Activated CD4-positive, alpha-beta T cell treated with anti-CD3 and anti-CD28 coated beads for 36 hours (primary cell): ENCODE data around the gene KIF26B. TPM values are rescaled to one million over a fixed set of nuclear protein-coding genes. Genes with fewer than 3 reads are reported as not detected.

Experiments
- ATAC-seq: fragments of 200-7000 bp; cut with Tn5 transposase; one replicate; pipeline ENCODE4 v1.10.0; 2021; ENCODE audit warnings: mild to moderate bottlenecking, moderate library complexity
- CTCF ChIA-PET: fragments of 350-600 bp; sonication (Branson Sonifier 250); formaldehyde crosslinking; loops from one replicate; lab custom pipeline; 2021; ENCODE audit warnings: antibody characterized with exemption; lab: Charles Lee
- POLR2A ChIA-PET: fragments of 350-600 bp; sonication (Branson Sonifier 250); formaldehyde crosslinking; loops from one replicate; lab custom pipeline; 2021; ENCODE audit warnings: antibody characterized with exemption, inconsistent platforms; lab: Charles Lee
- DNase-seq: peaks from one replicate; pipeline ENCODE4 v3.0.0-alpha.2; 2020
- H3K27ac Mint-ChIP-seq: one replicate; pipeline ENCODE4 v1.8.0; 2021; ENCODE audit warnings: mixed read lengths
- H3K27me3 Mint-ChIP-seq: one replicate; pipeline ENCODE4 v1.8.0; 2021; ENCODE audit warnings: mixed read lengths
- H3K36me3 Mint-ChIP-seq: one replicate; pipeline ENCODE4 v1.8.0; 2021; ENCODE audit warnings: low read depth, mixed read lengths
- H3K4me1 Mint-ChIP-seq: one replicate; pipeline ENCODE4 v1.8.0; 2021; ENCODE audit warnings: mixed read lengths
- H3K4me3 Mint-ChIP-seq: one replicate; pipeline ENCODE4 v1.8.0; 2021; ENCODE audit warnings: mild to moderate bottlenecking, moderate library complexity, mixed read lengths
- H3K9me3 Mint-ChIP-seq: one replicate; pipeline ENCODE4 v1.8.0; 2021; ENCODE audit warnings: low read depth, mixed read lengths
- intact Hi-C, 2 experiments: fragments of 100-400 bp; cut with DNase I in 1 of 2; cut with micrococcal nuclease in 1 of 2; formaldehyde crosslinking; loops; one replicate each; pipeline versions ENCODE4 v1.14.2 to v1.15.1; 2022 to 2024; cut with DNase I, micrococcal nuclease
- total RNA-seq, 2 experiments: library from RNA; stranded (reverse); gene quantifications; one replicate each; pipeline ENCODE4 v1.2.3, GENCODE V29; 2021

Gene KIF26B
- total RNA-seq, 2 experiments from 2014 or later: 0.16 to 0.23 TPM

DNA sequence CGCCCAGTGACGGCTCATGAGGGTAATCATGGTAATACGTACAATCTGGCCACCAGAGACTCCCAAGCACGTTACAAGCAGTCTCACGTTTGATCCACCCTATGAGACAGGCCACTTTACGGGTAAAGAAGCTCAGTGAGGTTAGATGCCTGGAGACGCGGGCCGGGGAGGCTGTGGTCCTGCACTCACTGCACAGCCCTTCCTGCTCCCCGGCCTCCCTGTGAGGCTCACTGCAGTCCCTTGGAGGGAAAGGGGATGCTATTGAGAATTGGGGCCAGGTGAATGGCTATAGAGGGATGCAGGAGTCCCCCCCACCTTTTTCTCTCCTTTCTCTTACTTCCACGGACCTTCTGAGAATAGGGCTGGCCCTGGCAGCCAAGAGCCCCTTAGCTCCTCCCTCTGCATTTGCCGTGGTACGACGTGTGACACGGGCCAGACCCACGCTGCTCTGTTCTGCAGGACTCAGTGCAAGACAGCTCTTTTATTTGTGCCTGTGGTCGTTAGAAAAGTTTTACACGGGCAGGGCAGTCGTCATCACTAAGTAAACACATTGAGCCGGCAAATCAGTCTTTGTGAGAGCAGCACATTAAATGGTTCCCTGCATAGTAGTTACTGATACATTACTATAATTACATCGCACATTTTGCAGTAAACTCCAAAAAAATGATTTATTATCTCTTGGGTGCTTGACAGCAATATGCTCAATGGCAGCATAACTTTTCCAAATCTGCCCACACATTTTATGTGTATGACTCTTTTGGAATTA is 18.8 kb downstream of the KIF26B start:
- CTCF ChIA-PET: interaction anchor here (1.6 kb wide), 1 partner anchor 17 kb away, joined by 4 read pairs; no protein-coding TSS in a partner anchor
- DNase-seq: no peak
- Mint-ChIP-seq H3K27ac (no peak overlapping the region), H3K9me3 (no peaks in the 10 kb centered on the region), H3K4me3 (no peak overlapping the region), H3K36me3 (no peaks in the 10 kb centered on the region), H3K4me1 (no peaks in the 10 kb centered on the region), H3K27me3 (peaks cover 15% of the 10 kb centered on the region)
- intact Hi-C loops: no loop called here
- POLR2A ChIA-PET: no interaction called here
- no peak for ATAC-seq

DNA sequence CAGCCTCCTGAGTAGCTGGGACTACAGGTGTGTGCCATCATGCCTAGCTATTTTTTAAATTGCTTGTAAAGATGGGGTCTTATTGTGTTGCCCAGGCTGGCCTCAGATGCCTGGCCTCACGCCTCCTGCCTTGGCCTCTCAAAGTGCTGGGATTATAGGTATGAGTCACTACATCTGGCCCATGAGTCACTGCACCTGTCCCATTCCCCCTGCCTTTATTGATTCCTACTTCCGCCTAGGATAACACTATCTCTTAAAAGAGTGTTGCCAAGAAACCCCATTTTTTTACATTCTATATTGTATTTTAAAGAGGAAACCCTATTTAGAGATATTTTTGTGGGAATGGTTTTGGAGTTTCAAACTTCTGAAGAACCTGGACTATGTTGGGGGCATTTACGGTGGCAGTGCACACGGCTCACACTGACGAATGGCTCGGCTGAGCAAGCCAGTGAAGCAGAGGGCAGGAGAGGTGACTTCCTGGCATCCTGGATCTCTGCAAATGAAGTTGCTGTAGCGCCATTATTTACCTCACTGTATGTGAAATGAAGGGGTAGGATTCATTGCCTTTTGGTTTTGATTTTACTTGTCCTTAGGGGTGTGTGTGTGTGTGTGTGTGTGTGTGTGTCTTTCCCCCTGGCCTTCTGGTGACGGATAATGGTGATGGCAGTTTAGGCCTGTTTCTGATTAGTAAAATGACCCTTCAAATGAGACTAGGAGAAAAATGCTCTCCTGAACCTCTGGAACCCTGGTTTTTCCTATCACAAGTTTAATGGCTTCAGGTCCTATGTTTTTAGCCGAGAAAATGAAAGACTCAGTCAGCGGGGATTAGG is 22.5 kb downstream of the KIF26B start:
- Mint-ChIP-seq H3K4me1 (no peaks in the 10 kb centered on the region), H3K9me3 (no peaks in the 10 kb centered on the region)
- CTCF ChIA-PET: interaction anchor here (0.7 to 1.1 kb wide), 3 partner anchors 21 to 418 kb away, joined by 3 read pairs; no protein-coding TSS in a partner anchor

DNA sequence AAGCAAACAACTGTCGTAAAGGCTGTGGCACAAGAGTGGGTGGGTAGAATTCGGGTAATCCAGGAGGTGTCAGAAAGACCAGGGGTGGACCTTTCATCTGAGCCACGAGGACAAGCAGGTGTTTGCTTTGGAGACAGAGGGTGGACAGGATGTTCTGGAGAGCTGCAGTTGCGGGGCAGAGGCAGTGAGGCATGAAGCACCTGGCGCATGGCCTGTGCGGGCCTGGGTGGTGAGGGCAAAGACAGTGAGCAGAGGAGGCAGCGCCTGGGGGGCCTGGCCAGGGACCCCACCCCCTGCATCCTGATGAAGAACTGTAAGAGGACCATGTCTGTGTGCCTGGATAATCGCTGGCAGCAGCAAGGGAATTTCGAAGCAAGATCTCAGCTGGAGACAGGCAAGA is 24.9 kb downstream of the KIF26B start:
- no peaks in the 10 kb centered on the region for H3K9me3 Mint-ChIP-seq
- no peak for ATAC-seq
- no peaks in the 10 kb centered on the region for H3K27me3 Mint-ChIP-seq
- H3K36me3 Mint-ChIP-seq: no peaks in the 10 kb centered on the region
- no peak overlapping the region for H3K27ac Mint-ChIP-seq
- H3K4me1 Mint-ChIP-seq: no peaks in the 10 kb centered on the region
- ChIA-PET CTCF (no interaction called here), POLR2A (no interaction called here)
- intact Hi-C loops: no loop called here
- no peak for DNase-seq
- H3K4me3 Mint-ChIP-seq: no peak overlapping the region

More for the DNA sequence above, 22.5 kb downstream of the KIF26B start:
- ATAC-seq (no peak), DNase-seq (no peak)
- no peaks in the 10 kb centered on the region for H3K36me3 Mint-ChIP-seq
- no peak overlapping the region for H3K27ac Mint-ChIP-seq
- intact Hi-C loops: no loop called here
- H3K4me3 Mint-ChIP-seq: no peak overlapping the region
- POLR2A ChIA-PET: no interaction called here
- no peaks in the 10 kb centered on the region for H3K27me3 Mint-ChIP-seq

DNA sequence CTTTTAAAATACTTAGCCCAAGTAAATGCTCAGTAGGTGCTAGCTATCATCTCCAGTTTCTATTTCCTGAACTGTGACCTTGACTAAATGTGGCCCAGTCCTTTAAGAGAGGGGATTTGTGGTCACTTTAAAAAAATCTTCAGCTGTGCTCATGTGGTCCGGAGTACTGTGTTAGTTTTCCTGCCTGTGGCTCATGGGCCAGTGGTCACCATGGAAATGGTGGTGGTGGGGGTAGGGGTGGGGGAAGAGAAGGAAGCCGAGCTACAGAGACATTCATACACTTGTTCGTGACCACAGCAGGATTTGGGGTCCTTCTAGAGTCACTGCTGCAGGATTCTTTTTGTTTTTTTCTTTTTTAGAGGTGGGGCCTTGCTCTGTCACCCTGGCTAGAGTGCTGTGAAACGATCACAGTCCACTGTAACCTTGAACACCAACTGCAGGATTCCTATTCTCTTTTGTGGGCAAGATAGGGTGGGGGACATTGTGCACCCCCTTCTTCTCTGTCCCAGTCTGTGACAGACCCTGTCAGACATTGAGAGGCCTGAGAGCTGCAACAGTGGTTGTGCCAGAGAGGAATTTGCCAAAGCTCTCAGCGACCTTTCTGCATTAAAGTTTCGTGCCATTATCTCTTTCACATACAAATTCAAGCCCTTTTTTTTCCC is 25.8 kb downstream of the KIF26B start:
- H3K36me3 Mint-ChIP-seq: no peaks in the 10 kb centered on the region
- no peaks in the 10 kb centered on the region for H3K4me1 Mint-ChIP-seq
- ChIA-PET POLR2A (no interaction called here), CTCF (interaction anchor here (0.7 kb wide), 1 partner anchor 131 kb away, joined by 3 read pairs; no protein-coding TSS in a partner anchor)
- intact Hi-C loops: no loop called here
- H3K4me3 Mint-ChIP-seq: no peak overlapping the region
- no peaks in the 10 kb centered on the region for H3K27me3 Mint-ChIP-seq
- no peak overlapping the region for H3K27ac Mint-ChIP-seq
- ATAC-seq (no peak), DNase-seq (no peak)
- H3K9me3 Mint-ChIP-seq: no peaks in the 10 kb centered on the region

DNA sequence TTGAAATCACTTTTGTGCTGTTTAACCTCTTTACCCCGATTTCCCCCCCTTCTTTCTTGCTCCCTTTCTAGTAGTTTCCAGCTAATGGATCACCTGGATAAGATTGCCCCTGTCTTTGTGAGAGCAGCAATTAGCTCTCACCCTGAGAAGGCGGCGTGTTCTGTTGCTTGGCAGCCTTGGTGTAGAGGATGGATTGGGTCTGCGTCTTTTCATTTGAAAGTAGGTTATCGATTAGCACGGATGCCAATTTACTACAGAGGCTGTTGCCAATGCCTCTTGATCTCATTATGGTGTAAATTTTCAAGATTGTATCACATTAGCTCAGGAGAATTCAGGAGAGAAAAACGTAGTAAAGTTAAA is 26.4 kb downstream of the KIF26B start:
- ChIA-PET CTCF (no interaction called here), POLR2A (no interaction called here)
- no peaks in the 10 kb centered on the region for H3K4me1 Mint-ChIP-seq
- H3K4me3 Mint-ChIP-seq: no peak overlapping the region
- intact Hi-C loops: no loop called here
- no peaks in the 10 kb centered on the region for H3K36me3 Mint-ChIP-seq
- H3K27ac Mint-ChIP-seq: no peak overlapping the region
- H3K27me3 Mint-ChIP-seq: no peaks in the 10 kb centered on the region
- ATAC-seq (no peak), DNase-seq (no peak)
- H3K9me3 Mint-ChIP-seq: no peaks in the 10 kb centered on the region

DNA sequence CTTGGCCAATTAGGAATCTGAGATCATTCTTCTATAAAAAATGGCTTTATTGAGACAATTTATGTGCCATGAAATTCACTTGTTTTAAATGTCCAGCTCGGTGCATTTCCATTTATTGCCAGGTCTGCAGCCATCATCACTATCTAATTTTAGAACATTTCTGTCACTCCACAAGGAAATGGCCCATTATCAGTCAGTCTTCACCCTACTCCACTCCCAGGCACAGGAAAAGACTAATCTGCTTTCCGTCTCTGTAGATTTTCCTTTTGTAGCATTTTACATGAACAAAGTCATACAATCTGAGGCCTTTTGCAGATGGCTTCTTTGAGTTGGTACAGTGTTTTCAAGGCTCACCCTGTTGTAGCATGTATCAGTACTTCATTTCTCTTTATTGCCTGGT is 27.2 kb downstream of the KIF26B start:
- Mint-ChIP-seq H3K27me3 (peaks cover under 1% of the 10 kb centered on the region), H3K9me3 (no peaks in the 10 kb centered on the region), H3K36me3 (no peaks in the 10 kb centered on the region), H3K4me1 (no peaks in the 10 kb centered on the region), H3K27ac (no peak overlapping the region), H3K4me3 (no peak overlapping the region)
- intact Hi-C loops: no loop called here
- ATAC-seq (no peak), DNase-seq (no peak)
- CTCF ChIA-PET: no interaction called here
- POLR2A ChIA-PET: no interaction called here

DNA sequence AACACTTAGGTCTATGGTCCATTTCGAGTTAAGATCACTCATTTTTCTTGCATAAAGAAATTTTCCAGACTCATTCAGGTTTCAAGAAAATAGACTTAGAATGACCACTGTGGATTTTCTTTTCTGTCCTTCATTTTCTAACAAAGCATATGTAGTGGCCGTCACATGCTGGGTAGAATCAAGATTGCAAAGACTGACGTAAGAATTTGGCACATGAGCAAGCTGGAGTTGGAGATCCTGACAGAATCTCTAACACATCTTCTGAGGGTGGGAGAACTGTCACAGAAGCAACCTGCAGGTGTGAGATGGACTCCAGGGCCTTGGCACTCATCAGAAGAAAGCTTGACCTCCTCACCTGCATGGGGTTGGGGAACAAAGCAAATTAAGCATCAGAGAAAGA is 28.6 kb downstream of the KIF26B start:
- POLR2A ChIA-PET: no interaction called here
- intact Hi-C loops: no loop called here

DNA sequence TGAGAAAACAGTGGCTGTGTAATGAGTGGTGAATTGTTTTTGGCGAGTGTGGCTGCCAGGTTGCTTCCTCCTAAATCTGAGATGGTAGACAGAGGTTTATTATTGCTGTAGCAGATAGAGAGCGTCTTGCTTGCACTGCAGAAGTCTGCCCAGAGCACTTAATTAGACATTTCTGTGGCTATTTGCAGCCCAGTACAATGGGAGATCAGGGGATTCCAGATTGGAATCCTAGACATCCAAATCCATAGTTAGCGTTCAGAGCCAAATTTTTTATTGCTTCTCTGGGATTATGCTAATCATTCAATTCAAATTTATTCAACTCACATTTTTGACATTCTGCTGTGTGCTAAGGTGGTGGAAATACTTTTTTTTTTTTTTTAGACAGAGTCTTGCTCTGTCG is 30.0 kb downstream of the KIF26B start:
- Mint-ChIP-seq H3K27ac (no peak overlapping the region), H3K36me3 (no peaks in the 10 kb centered on the region), H3K27me3 (peaks cover 12% of the 10 kb centered on the region), H3K4me1 (no peaks in the 10 kb centered on the region), H3K4me3 (no peak overlapping the region), H3K9me3 (no peaks in the 10 kb centered on the region)
- intact Hi-C loops: no loop called here
- ChIA-PET POLR2A (no interaction called here), CTCF (no interaction called here)
- ATAC-seq (no peak), DNase-seq (no peak)

More for the DNA sequence above, 28.6 kb downstream of the KIF26B start:
- Mint-ChIP-seq H3K27ac (no peak overlapping the region), H3K9me3 (no peaks in the 10 kb centered on the region), H3K4me1 (no peaks in the 10 kb centered on the region), H3K27me3 (peaks cover 8% of the 10 kb centered on the region), H3K36me3 (no peaks in the 10 kb centered on the region), H3K4me3 (no peak overlapping the region)
- CTCF ChIA-PET: interaction anchor here (1.0 kb wide), 1 partner anchor 13 kb away, joined by 3 read pairs; no protein-coding TSS in a partner anchor
- DNase-seq: no peak
- no peak for ATAC-seq

DNA sequence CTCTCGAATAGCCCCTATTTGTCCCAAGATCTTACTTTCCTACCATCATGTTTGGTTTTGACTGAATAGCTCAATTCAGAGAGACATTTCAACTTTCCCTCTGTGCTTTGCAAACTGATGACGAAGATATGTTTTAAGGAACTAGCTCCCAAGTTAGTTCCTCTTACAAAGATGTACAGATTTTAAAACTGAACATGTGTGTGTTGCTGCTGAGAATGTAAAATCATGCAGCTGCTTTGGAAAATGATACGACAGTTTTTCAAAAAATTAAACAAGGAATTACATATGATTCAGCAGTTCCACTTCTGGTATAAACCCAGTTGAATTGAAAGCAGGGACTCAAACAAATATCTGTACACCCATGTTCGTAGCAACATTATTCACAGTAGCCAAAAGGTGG is 33.6 kb downstream of the KIF26B start:
- H3K9me3 Mint-ChIP-seq: no peaks in the 10 kb centered on the region
- H3K27me3 Mint-ChIP-seq: peaks cover 13% of the 10 kb centered on the region
- intact Hi-C loops: no loop called here
- DNase-seq (no peak), ATAC-seq (no peak)
- POLR2A ChIA-PET: no interaction called here
- H3K4me1 Mint-ChIP-seq: no peaks in the 10 kb centered on the region
- H3K4me3 Mint-ChIP-seq: no peak overlapping the region
- CTCF ChIA-PET: no interaction called here
- no peak overlapping the region for H3K27ac Mint-ChIP-seq
- no peaks in the 10 kb centered on the region for H3K36me3 Mint-ChIP-seq

DNA sequence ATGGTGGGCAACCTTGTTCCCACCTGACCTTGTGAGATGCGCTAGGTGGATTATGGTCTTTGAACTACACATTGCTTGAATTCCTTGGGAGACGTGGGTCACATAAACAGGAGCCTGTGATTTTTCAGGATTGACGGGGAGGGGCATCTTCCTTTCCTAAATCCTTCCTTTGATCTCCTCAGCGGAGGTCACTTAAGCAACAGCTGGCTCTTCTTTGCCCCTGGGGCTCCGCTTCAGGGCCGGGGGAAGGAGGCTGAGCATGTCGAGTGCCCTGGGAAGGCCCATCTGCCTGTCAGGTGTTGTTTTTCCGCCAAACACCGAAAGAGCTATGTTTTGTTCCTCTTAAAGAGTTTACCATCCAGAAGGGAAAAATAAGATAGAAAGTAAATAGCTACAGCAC is 40.6 kb downstream of the KIF26B start:
- intact Hi-C loops: no loop called here
- ChIA-PET CTCF (no interaction called here), POLR2A (no interaction called here)
- H3K4me3 Mint-ChIP-seq: no peak overlapping the region
- no peak for ATAC-seq
- no peaks in the 10 kb centered on the region for H3K4me1 Mint-ChIP-seq
- no peak overlapping the region for H3K27ac Mint-ChIP-seq
- no peaks in the 10 kb centered on the region for H3K9me3 Mint-ChIP-seq
- no peaks in the 10 kb centered on the region for H3K36me3 Mint-ChIP-seq
- no peak for DNase-seq
- peaks cover 12% of the 10 kb centered on the region for H3K27me3 Mint-ChIP-seq

DNA sequence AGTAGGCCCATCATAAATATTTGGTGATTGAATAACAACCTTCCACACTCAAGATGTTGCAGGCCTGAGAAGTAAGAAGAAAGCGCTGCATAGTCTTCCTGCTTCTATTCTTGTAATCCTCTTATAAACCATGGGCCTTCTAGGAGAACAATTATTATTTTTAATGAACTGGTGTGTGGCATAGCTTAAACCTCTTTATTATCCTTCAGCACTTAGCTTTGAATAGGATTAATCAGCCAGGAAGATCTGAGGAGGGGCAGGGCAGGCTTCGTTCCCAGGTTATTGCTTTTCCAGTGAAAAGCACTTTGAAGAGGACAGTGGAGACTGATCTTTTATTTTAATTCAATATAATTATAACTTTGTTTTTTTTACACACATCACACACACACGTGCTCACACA is 42.3 kb downstream of the KIF26B start:
- H3K27me3 Mint-ChIP-seq: peaks cover 14% of the 10 kb centered on the region
- H3K4me1 Mint-ChIP-seq: no peaks in the 10 kb centered on the region
- intact Hi-C loops: no loop called here
- H3K9me3 Mint-ChIP-seq: no peaks in the 10 kb centered on the region
- CTCF ChIA-PET: interaction anchor here (0.6 to 0.7 kb wide), 2 partner anchors 23 to 64 kb away, joined by 3 read pairs; no protein-coding TSS in a partner anchor
- no peak overlapping the region for H3K27ac Mint-ChIP-seq
- POLR2A ChIA-PET: no interaction called here
- ATAC-seq: no peak
- no peaks in the 10 kb centered on the region for H3K36me3 Mint-ChIP-seq
- DNase-seq: no peak
- no peak overlapping the region for H3K4me3 Mint-ChIP-seq
